RWPE1 (cell line): ENCODE data around the gene STK24.

Experiments
- CTCF ChIA-PET: fragments of 350-600 bp; sonication (Branson Sonifier 250); formaldehyde crosslinking; extraction: SDS; loops from one replicate; lab custom pipeline; 2021; lab: Yijun Ruan, JAX
- POLR2A ChIA-PET: fragments of 400-600 bp; formaldehyde crosslinking; extraction: SDS; loops from one replicate; lab custom pipeline; 2020; ENCODE audit warnings: antibody characterized with exemption; ENCODE audit not compliant: low non-redundant PET; lab: Yijun Ruan, JAX
- DNase-seq: peaks from one replicate; pipeline ENCODE4 v3.0.0; 2012; ENCODE audit warnings: low spot score
- H3K27ac ChIP-seq: fragments of 450-650 bp; 2 replicates; pipeline ENCODE4 v1.5.1; 2017
- TF ChIP-seq, protein P1 (sequence below): fragments of 450-650 bp; conservative IDR thresholded peaks from 2 replicates; pipeline ENCODE4 v1.5.1; 2017; ENCODE audit warnings: low read depth, mild to moderate bottlenecking

Gene STK24

DNA sequence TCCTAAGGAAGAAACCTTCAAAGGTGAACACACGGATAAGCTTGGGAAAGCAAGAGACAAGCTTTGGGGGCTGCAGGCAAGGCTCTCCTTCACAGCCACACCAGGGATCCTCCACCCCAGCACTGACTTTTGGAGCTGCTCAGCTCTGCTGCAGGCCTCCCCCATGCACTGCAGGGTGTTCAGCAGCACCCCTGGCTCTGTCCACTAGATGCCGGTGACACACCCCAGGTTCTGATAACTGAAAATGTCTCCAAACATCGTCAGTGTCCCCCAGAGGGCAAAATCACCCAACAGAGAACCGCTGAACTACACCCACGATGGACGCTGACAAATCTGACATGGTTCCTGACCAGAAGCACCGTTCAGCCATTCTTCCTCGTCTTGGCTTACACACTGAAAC, 90.5 kb downstream of the STK24 start:
- ChIA-PET CTCF (no interaction called here), POLR2A (no interaction called here)
- TF ChIP-seq, protein P1, sequence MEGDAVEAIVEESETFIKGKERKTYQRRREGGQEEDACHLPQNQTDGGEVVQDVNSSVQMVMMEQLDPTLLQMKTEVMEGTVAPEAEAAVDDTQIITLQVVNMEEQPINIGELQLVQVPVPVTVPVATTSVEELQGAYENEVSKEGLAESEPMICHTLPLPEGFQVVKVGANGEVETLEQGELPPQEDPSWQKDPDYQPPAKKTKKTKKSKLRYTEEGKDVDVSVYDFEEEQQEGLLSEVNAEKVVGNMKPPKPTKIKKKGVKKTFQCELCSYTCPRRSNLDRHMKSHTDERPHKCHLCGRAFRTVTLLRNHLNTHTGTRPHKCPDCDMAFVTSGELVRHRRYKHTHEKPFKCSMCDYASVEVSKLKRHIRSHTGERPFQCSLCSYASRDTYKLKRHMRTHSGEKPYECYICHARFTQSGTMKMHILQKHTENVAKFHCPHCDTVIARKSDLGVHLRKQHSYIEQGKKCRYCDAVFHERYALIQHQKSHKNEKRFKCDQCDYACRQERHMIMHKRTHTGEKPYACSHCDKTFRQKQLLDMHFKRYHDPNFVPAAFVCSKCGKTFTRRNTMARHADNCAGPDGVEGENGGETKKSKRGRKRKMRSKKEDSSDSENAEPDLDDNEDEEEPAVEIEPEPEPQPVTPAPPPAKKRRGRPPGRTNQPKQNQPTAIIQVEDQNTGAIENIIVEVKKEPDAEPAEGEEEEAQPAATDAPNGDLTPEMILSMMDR, result no peak
- peak overlapping the region; percentile 96 for H3K27ac ChIP-seq
- no peak for DNase-seq

DNA sequence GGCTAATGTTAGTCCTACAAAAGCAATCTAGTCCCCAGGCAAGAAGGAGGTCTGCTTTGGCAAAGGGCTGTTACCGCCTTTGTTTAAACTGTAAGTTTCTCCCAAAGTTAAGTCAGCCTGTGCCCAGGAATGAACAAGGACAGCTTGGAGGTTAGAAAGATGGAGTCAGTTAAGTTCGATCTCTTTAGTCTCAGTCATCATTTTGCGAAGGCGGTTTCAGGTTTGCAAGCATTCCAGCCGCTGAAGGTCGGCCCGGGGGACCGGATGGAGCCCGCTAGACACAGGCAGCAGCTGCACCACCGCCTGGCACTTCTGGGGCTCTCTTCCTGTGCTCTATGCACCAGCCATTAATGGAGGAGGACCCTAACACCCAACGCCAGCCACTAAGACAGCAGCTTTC, 91.3 kb downstream of the STK24 start:
- peak overlapping the region; percentile 96 for H3K27ac ChIP-seq
- TF ChIP-seq, protein P1, result no peak

DNA sequence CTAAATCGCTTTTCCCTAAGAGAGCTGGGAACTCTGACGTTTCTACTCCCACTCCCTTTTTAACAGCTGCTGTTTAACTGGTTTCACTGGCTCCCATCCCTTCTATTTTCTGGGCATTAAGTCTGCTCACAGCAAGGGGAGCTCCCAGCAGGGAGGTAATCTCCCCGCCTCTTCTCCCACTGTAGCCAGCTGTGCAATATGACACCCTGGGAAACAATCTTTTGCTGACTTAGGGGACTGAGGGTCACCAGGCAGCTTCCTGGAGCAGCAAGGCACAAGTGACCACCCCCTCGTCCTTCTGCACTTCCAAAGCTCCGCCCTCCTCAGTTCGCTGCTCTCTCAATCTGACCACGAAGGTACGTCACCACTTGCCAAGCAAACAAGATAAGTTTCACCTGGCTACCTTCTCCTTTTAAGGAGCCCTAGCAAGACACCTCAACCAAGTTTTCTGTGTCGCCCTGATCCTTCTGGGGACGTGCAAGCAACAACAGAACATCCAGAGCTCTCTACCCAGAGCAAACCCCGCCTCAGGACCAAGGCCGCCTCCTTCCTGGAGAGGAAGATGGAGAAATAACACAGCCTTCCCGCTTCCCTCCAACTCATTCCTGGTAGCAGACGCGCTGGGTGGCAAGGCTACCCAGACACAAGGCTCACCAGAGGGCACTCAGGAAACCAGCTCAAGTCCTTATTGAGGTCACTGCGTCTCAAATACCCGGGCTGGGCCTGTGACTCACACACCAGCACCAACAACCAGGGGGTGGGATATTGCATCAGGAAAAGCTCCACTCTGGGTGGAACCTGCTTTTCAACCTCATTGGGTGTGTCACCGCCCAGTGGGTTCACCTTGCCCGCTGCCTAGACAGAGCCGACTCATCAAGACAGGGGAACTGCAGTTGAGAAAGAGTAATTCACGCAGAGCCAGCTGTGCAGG, 92.4 kb downstream of the STK24 start:
- DNase-seq, result peak; percentile 98
- peak overlapping the region; percentile 96 for H3K27ac ChIP-seq
- TF ChIP-seq, protein P1, result no peak
- CTCF ChIA-PET, result interaction anchor here (0.6 to 1.9 kb wide), 4 partner anchors 39 to 169 kb away, joined by 3 to 10 read pairs (median 4); no protein-coding TSS in a partner anchor
- POLR2A ChIA-PET, result interaction anchor here (0.6 to 2.0 kb wide), 2 partner anchors 14 to 93 kb away, joined by 3 to 6 read pairs; partner anchors contain the start of gene STK24

More for the DNA sequence above, 91.3 kb downstream of the STK24 start:
- CTCF ChIA-PET, result interaction anchor here (0.6 to 1.9 kb wide), 3 partner anchors 46 to 168 kb away, joined by 3 to 5 read pairs (median 3); no protein-coding TSS in a partner anchor
- DNase-seq, result no peak
- POLR2A ChIA-PET, result no interaction called here

DNA sequence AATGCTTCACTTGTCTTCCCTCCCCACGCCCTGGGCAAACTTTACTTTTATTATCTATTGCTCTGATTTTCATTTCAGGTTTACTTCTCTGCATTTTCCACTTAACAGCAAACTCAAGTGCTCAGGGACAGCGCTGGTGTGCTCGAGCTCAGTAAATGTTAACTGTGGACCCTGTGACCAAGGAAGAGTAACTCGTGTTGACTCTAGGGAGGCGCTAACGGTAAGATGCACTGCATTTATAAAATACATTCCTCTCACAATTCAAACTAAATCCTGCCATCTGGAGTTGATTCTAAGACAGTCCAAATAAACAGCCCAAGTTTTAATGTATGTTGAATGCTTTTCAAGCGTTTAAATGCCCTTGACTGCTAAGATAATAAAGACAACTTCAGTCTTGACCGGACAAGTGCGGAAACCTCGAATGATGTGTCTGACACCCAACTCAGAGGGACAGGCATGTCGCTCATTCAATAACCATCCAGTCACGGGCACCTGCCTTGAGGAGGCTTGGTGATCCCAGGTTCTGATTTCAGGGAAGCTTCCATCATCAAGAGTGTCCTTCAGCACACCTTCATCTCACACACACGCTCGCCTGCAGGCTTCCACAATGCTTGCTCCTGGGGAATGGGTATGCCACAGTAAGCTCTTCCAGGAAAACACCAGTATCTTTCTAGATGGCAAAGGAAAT, 93.2 kb downstream of the STK24 start:
- H3K27ac ChIP-seq, result peak overlapping the region; percentile 96
- DNase-seq, result no peak

DNA sequence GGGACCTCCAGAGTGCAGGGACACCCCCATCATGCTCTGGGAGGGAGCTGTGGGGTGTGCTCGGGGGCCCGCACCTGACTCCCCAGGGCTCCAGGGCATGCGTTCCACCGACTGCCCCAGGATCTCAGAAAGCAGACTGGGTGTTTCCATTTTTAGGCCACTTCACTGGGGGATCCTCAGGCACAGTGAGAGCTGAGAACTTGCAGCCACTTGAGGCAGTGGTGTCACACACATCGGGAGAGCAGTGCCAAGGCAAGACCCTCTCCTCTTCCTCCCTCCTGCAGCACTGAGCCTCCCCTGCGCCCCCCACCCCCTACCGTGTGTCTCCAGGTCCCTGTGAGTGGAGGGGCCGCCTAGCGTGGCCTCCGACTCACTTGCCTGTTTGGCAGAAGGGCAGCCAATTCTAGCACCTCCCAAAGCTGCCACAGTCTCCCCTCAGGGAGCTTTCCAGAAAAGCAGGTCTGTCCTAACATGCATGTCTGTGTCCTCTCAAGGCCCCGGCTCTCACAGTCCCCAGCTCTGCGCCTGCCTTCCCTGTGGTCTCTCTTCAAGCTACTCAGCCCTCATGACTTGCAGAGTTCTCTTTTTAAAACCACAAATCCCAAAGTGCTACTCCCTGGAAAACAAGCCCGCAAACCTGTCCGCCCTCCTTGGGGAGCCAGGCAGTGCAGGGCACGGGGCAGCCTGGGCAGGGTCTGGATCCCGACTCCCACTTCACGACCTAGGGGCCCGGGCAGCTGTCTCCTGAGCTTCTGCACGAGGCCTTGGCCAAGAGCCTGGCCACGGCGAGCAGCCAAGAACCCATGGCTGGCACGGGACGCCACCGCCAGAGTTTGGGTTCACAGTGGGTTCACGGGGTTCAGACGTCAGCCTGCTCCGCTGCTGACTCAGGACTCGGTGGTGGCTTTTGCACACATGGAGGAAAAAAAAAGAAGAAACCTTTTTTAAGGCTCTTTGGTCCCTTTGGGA, 94.1 kb downstream of the STK24 start:
- peak overlapping the region; percentile 96 for H3K27ac ChIP-seq
- TF ChIP-seq, protein P1, result no peak
- peak; percentile 33 for DNase-seq
- ChIA-PET CTCF (interaction anchor here (0.7 to 1.6 kb wide), 7 partner anchors 22 to 373 kb away, joined by 3 to 6 read pairs (median 3); no protein-coding TSS in a partner anchor), POLR2A (interaction anchor here (2.0 kb wide), 1 partner anchor 95 kb away, joined by 6 read pairs; the partner anchor contains the start of gene STK24)

More for the DNA sequence above, 93.2 kb downstream of the STK24 start:
- ChIA-PET CTCF (interaction anchor here (0.9 to 1.9 kb wide), 5 partner anchors 38 to 170 kb away, joined by 3 to 10 read pairs (median 5); no protein-coding TSS in a partner anchor), POLR2A (interaction anchor here (2.0 kb wide), 1 partner anchor 94 kb away, joined by 6 read pairs; the partner anchor contains the start of gene STK24)
- TF ChIP-seq, protein P1, result no peak
